Measurements from ENCODE around the gene FHAD1.
"Not testable (repeated sequence)": the region's sequence is repeated elsewhere in the genome, so short reads cannot be mapped to it uniquely, and the experiment has no call there.

DNA sequence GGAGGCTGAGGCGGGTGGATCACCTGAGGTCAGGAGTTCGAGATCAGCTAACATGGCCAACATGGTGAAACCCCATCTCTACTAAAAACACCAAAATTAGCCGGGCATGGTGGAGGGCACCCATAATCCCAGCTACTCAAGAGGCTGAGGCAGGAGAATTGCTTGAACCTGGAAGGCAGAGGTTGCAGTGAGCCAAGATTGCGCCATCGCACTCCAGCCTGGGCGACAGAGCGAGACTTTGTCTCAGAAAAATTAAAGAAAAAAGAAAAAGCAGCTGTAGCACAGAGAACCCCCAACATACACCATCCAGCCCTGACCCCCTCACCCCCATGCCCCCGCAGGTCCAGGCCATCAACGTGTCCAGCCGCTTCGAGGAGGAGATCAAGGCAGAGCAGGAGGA is 181.2 kb downstream of the FHAD1 start:
- TF ChIP-seq, protein P1, sequence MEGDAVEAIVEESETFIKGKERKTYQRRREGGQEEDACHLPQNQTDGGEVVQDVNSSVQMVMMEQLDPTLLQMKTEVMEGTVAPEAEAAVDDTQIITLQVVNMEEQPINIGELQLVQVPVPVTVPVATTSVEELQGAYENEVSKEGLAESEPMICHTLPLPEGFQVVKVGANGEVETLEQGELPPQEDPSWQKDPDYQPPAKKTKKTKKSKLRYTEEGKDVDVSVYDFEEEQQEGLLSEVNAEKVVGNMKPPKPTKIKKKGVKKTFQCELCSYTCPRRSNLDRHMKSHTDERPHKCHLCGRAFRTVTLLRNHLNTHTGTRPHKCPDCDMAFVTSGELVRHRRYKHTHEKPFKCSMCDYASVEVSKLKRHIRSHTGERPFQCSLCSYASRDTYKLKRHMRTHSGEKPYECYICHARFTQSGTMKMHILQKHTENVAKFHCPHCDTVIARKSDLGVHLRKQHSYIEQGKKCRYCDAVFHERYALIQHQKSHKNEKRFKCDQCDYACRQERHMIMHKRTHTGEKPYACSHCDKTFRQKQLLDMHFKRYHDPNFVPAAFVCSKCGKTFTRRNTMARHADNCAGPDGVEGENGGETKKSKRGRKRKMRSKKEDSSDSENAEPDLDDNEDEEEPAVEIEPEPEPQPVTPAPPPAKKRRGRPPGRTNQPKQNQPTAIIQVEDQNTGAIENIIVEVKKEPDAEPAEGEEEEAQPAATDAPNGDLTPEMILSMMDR (IDR thresholded peaks at IDR 0.05): not testable (repeated sequence)
- TF ChIP-seq POLR2A (IDR thresholded peaks at IDR 0.05): not testable (repeated sequence)

Data from Peyer's patch (tissue), 4 donors.